ENCODE data around the gene C16orf87. TPM values are rescaled to one million over a fixed set of nuclear protein-coding genes. Genes with fewer than 3 reads are reported as not detected.
A peak's percentile ranks its signal among the peaks of the same experiment; 100 is the strongest.

The C16orf87 gene
- total and polyA plus RNA-seq, 4 donors: 4.1 to 12.9 (median 5.3) TPM

- peak; percentile 98 to 99 for TF ChIP-seq RAD21 (IDR thresholded peaks at IDR 0.05)
- TF ChIP-seq RXRA (IDR thresholded peaks at IDR 0.05): peak in 1 of 2 donors; percentile 33
- TF ChIP-seq YY1 (IDR thresholded peaks at IDR 0.05): peak; percentile 44
- TF ChIP-seq REST (IDR thresholded peaks at IDR 0.05): no peak
- peak; percentile 87 for TF ChIP-seq CTCF (IDR thresholded peaks at IDR 0.05; ENCODE audit: low read depth, low read length, missing input control)
- no peak for TF ChIP-seq NR2F2 (IDR thresholded peaks at IDR 0.05)
- peak; percentile 67 for DNase-seq (ENCODE audit: low spot score)
- WGBS: 22% methylated on average over 5 of the region's 5 CpGs
- no peak overlapping the region for H3K4me3 ChIP-seq (ENCODE audit: low read depth in 1 of 3, low read length in 3 of 3)
- no peak overlapping the region for H3K27ac ChIP-seq (ENCODE audit: low read depth in 1 of 2, low read length in 2 of 2)
- H3K36me3 ChIP-seq (ENCODE audit: control insufficient read depth in 4 of 4, insufficient read depth in 3 of 4, low read depth in 1 of 4, low read length in 3 of 4): no peaks in the 10 kb centered on the region
- no peaks in the 10 kb centered on the region for H3K27me3 ChIP-seq (ENCODE audit: control insufficient read depth in 4 of 4, insufficient read depth in 4 of 4, low read length in 3 of 4)
- H3K9ac ChIP-seq (ENCODE audit: low read depth in 1 of 2, low read length in 2 of 2): no peak overlapping the region
- peaks cover 0 to 3% (median 0%) of the 10 kb centered on the region in 4 donors for H3K4me1 ChIP-seq (ENCODE audit: control insufficient read depth in 4 of 4, insufficient read depth in 4 of 4, low read length in 3 of 4)
- no peaks in the 10 kb centered on the region for H3K9me3 ChIP-seq (ENCODE audit: control insufficient read depth in 4 of 4, low read length in 3 of 4)
Observed at GRCh38 chr16:46853713-46854443, 22.9 kb upstream of the C16orf87 start.

GRCh38 chr16:46852130-46852529 lies 21.1 kb upstream of the C16orf87 start:
- no peak overlapping the region for H3K4me3 ChIP-seq (ENCODE audit: low read depth in 1 of 3, low read length in 3 of 3)
- H3K36me3 ChIP-seq (ENCODE audit: control insufficient read depth in 4 of 4, insufficient read depth in 3 of 4, low read depth in 1 of 4, low read length in 3 of 4): no peaks in the 10 kb centered on the region
- 75% methylated on average over 3 of the region's 3 CpGs for WGBS
- no peak for DNase-seq (ENCODE audit: low spot score)
- no peaks in the 10 kb centered on the region for H3K27me3 ChIP-seq (ENCODE audit: control insufficient read depth in 4 of 4, insufficient read depth in 4 of 4, low read length in 3 of 4)
- H3K9me3 ChIP-seq (ENCODE audit: control insufficient read depth in 4 of 4, low read length in 3 of 4): no peaks in the 10 kb centered on the region
- H3K27ac ChIP-seq (ENCODE audit: low read depth in 1 of 2, low read length in 2 of 2): no peak overlapping the region
- TF ChIP-seq FOXA2 (IDR thresholded peaks at IDR 0.05): no peak
- TF ChIP-seq MAX (IDR thresholded peaks at IDR 0.05): no peak
- no peak for TF ChIP-seq TAF1 (conservative IDR thresholded peaks at IDR 0.05)
- TF ChIP-seq SP1 (IDR thresholded peaks at IDR 0.05): no peak
- no peak for TF ChIP-seq REST (IDR thresholded peaks at IDR 0.05)
- no peak for TF ChIP-seq GABPA (IDR thresholded peaks at IDR 0.05 in 1 of 2, conservative IDR thresholded peaks at IDR 0.05 in 1 of 2)
- no peak for TF ChIP-seq YY1 (IDR thresholded peaks at IDR 0.05)
- no peak overlapping the region for H3K9ac ChIP-seq (ENCODE audit: low read depth in 1 of 2, low read length in 2 of 2)
- peaks cover 0 to 3% (median 0%) of the 10 kb centered on the region in 4 donors for H3K4me1 ChIP-seq (ENCODE audit: control insufficient read depth in 4 of 4, insufficient read depth in 4 of 4, low read length in 3 of 4)
